HG02970 (cell line): ENCODE measurements around the gene PRSS23.
"Not testable (repeated sequence)": the region's sequence is repeated elsewhere in the genome, so short reads cannot be mapped to it uniquely, and the experiment has no call there.

Source experiments
- ATAC-seq: cut with Tn5 transposase; IDR thresholded peaks from one replicate; pipeline ENCODE4 v1.9.1; 2021; ENCODE audit warnings: mild to moderate bottlenecking, moderate library complexity, moderate number of reproducible peaks; ENCODE audit not compliant: unreplicated experiment, low FRiP score

The PRSS23 gene

GRCh38 chr11:86811637-86812321 is 11.4 kb downstream of the PRSS23 start:
- no peak for ATAC-seq

- ATAC-seq, result no peak
Observed at GRCh38 chr11:86812322-86812670, 12.0 kb downstream of the PRSS23 start.

GRCh38 chr11:86812981-86813380 is 12.6 kb downstream of the PRSS23 start:
- ATAC-seq, result no peak

GRCh38 chr11:86814775-86815174 is 14.4 kb downstream of the PRSS23 start:
- ATAC-seq, result no peak

GRCh38 chr11:86815726-86816125 is 15.4 kb downstream of the PRSS23 start:
- no peak for ATAC-seq

GRCh38 chr11:86816251-86816726 is 15.9 kb downstream of the PRSS23 start:
- no peak for ATAC-seq

- no peak for ATAC-seq
Observed at GRCh38 chr11:86818462-86819192, 18.3 kb downstream of the PRSS23 start.

GRCh38 chr11:86824139-86824538 is 23.8 kb downstream of the PRSS23 start:
- ATAC-seq, result not testable (repeated sequence)

- ATAC-seq, result not testable (repeated sequence)
Observed at GRCh38 chr11:86834376-86834775, 34.0 kb downstream of the PRSS23 start.

GRCh38 chr11:86844762-86845508 is 44.6 kb downstream of the PRSS23 start:
- not testable (repeated sequence) for ATAC-seq

GRCh38 chr11:86848132-86848531 is 47.8 kb downstream of the PRSS23 start:
- no peak for ATAC-seq

- ATAC-seq, result no peak
Observed at GRCh38 chr11:86849679-86850078, 49.3 kb downstream of the PRSS23 start.
